ENCODE data around the gene NAP1L5.

GRCh38 chr4:88659890-88660208, 37.8 kb downstream of the NAP1L5 start:
- TF ChIP-seq EZH2 (IDR thresholded peaks at IDR 0.05) (no peak), POLR2AphosphoS5 (IDR thresholded peaks at IDR 0.05; ENCODE audit: borderline replicate concordance, low read depth, low read length) (no peak), FOXP2 (optimal IDR thresholded peaks at IDR 0.05; ENCODE audit: control extremely low read depth, extremely low read length, insufficient read depth) (no peak)
